Peyer's patch (tissue), 4 donors: ENCODE results near the gene HPX. TPM values are rescaled to one million over a fixed set of nuclear protein-coding genes. Genes with fewer than 3 reads are reported as not detected.

Source experiments
- DNase-seq, 3 donors: peaks; one replicate each; pipeline ENCODE4 v3.0.0-alpha.2; 2017 to 2019
- H3K27ac ChIP-seq, 4 donors: fragments of 200-600 bp; sonication (generic); one replicate each; pipeline ENCODE4 v1.5.1; 2016 to 2019
- H3K27me3 ChIP-seq, 2 donors: fragments of 200-600 bp; sonication (generic); one replicate each; pipeline ENCODE4 v1.5.1; 2019
- H3K36me3 ChIP-seq, 3 donors: fragments of 200-600 bp; sonication (generic); one replicate each; pipeline ENCODE4 v1.5.1; 2016 to 2019
- H3K4me1 ChIP-seq, 4 donors: fragments of 200-600 bp; sonication (generic); one replicate each; pipeline ENCODE4 v1.5.1; 2016 to 2019
- H3K4me3 ChIP-seq, 4 donors: fragments of 200-600 bp; sonication (generic); 1 replicate in 3 of 4; 2 replicates in 1 of 4; pipeline ENCODE4 v1.5.1; 2016 to 2019; ENCODE audit warnings: mild to moderate bottlenecking in 1 of 4
- H3K9me3 ChIP-seq, 4 donors: fragments of 200-600 bp; sonication (generic); one replicate each; pipeline ENCODE4 v1.5.1; 2016 to 2019; ENCODE audit warnings: mild to moderate bottlenecking in 1 of 4
- POLR2A ChIP-seq, 2 donors: fragments of 450-650 bp; IDR thresholded peaks; one replicate each; pipeline ENCODE4 v1.5.1; 2017; ENCODE audit warnings: antibody characterized with exemption in 2 of 2, mild to moderate bottlenecking in 2 of 2, moderate library complexity in 2 of 2
- total RNA-seq, 4 donors: library from RNA; depleted of rRNA; stranded (reverse); fragments of >200 nt; gene quantifications; one replicate each; pipeline ENCODE4 v1.1.0, GENCODE V29; 2016
- TF ChIP-seq, protein P1 (sequence below), 6 experiments: fragments of 450-650 bp in 4 of 6; fragments of 200-600 bp in 2 of 6; sonication (generic) in 1 of 6; IDR thresholded peaks; one replicate each; pipeline ENCODE4 v1.5.1; 2017 to 2019; ENCODE audit warnings: antibody characterized with exemption in 6 of 6, mild to moderate bottlenecking in 3 of 6, moderate library complexity in 1 of 6

The HPX gene
- total RNA-seq, 4 donors from 2014 or later, result 2.2 to 10.1 (median 5.3) TPM; not detected in 1

DNA sequence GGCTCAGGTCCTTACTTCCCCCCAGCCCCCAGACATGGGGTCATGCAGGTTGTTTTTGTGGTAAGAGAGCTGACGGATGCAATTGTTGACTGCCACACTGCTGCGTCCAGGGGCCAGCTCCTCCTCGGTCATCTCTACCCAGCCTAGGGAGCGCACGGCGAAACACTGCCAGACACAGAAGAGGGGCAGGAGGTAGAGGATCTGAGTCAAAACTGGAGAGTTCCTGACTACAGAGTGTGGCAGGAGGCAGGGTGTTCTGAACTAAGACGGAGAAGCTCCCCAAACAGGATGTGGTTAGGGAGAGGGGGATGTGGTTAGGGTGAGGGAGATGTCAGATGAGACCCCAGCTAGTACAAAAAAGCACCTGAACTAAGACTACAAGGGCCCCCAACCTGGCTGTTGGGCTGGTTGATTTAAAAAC lies 38.2 kb downstream of the HPX start:
- DNase-seq, result peak in 2 of 3 donors; percentile 92 to 93
- no peak for TF ChIP-seq POLR2A (IDR thresholded peaks at IDR 0.05)
- TF ChIP-seq, protein P1, sequence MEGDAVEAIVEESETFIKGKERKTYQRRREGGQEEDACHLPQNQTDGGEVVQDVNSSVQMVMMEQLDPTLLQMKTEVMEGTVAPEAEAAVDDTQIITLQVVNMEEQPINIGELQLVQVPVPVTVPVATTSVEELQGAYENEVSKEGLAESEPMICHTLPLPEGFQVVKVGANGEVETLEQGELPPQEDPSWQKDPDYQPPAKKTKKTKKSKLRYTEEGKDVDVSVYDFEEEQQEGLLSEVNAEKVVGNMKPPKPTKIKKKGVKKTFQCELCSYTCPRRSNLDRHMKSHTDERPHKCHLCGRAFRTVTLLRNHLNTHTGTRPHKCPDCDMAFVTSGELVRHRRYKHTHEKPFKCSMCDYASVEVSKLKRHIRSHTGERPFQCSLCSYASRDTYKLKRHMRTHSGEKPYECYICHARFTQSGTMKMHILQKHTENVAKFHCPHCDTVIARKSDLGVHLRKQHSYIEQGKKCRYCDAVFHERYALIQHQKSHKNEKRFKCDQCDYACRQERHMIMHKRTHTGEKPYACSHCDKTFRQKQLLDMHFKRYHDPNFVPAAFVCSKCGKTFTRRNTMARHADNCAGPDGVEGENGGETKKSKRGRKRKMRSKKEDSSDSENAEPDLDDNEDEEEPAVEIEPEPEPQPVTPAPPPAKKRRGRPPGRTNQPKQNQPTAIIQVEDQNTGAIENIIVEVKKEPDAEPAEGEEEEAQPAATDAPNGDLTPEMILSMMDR (IDR thresholded peaks at IDR 0.05), result no peak
- no peaks in the 10 kb centered on the region for H3K9me3 ChIP-seq
- H3K27me3 ChIP-seq, result no peaks in the 10 kb centered on the region
- H3K4me1 ChIP-seq, result peaks cover 0 to 35% (median 14%) of the 10 kb centered on the region in 4 donors
- no peaks in the 10 kb centered on the region for H3K36me3 ChIP-seq
- peak overlapping the region in 2 of 4 donors; percentile 16 to 32 for H3K4me3 ChIP-seq
- peak overlapping the region; percentile 51 to 82 (median 72) for H3K27ac ChIP-seq

DNA sequence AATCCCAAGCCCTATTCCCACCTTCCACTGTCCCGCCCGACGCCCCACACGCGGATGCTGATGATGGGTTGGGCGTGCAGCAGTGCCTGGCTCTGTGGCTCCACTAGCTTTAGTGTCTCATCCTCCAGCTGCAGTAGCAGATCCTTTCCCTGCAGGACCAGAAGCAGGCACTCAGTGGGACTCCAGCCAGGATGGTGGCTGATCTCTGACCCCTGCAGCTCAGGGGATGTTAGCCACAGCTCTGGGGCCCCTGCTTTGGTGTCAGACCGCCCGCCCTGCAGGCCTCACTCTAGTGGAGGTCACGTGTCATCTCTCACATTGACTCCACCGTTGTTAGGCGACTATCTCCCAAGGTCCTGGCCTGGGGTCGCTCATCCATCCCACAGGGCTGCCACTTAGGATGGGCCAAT lies 38.7 kb downstream of the HPX start:
- no peaks in the 10 kb centered on the region for H3K9me3 ChIP-seq
- H3K27me3 ChIP-seq, result no peaks in the 10 kb centered on the region
- H3K27ac ChIP-seq, result peak overlapping the region; percentile 51 to 82 (median 66)
- DNase-seq, result peak in 2 of 3 donors; percentile 51 to 56
- H3K4me3 ChIP-seq, result peak overlapping the region in 2 of 4 donors; percentile 16 to 32
- no peaks in the 10 kb centered on the region for H3K36me3 ChIP-seq
- TF ChIP-seq, protein P1 (IDR thresholded peaks at IDR 0.05), result no peak
- TF ChIP-seq POLR2A (IDR thresholded peaks at IDR 0.05), result no peak
- peaks cover 0 to 35% (median 14%) of the 10 kb centered on the region in 4 donors for H3K4me1 ChIP-seq

DNA sequence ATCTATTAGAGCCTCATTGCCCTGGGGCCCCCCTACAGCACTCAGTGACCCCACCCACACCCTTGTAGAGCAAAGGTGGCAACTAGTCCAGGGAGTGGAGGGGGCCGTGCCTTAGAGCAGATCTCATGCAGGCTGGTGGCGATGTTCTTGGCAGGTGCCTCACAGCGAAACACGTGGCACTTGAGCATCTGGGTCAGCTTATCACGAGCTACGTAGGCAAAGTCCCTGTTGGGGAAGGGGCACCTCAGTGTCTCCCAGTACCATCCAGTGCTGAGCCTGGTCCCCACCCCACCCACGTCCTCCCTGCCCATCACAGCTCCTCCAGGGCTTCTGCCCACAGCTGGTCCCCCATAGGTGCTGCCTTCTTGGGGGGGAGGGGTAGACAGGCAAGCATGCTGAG lies 39.3 kb downstream of the HPX start:
- peak in 1 of 3 donors; percentile 44 for DNase-seq
- Histone ChIP-seq H3K36me3 (no peaks in the 10 kb centered on the region), H3K27me3 (no peaks in the 10 kb centered on the region), H3K4me1 (peaks cover 0 to 35% (median 14%) of the 10 kb centered on the region in 4 donors), H3K9me3 (no peaks in the 10 kb centered on the region), H3K4me3 (no peak overlapping the region), H3K27ac (peak overlapping the region in 3 of 4 donors; percentile 61 to 82 (median 72))
- TF ChIP-seq, protein P1 (IDR thresholded peaks at IDR 0.05), result no peak
- no peak for TF ChIP-seq POLR2A (IDR thresholded peaks at IDR 0.05)

DNA sequence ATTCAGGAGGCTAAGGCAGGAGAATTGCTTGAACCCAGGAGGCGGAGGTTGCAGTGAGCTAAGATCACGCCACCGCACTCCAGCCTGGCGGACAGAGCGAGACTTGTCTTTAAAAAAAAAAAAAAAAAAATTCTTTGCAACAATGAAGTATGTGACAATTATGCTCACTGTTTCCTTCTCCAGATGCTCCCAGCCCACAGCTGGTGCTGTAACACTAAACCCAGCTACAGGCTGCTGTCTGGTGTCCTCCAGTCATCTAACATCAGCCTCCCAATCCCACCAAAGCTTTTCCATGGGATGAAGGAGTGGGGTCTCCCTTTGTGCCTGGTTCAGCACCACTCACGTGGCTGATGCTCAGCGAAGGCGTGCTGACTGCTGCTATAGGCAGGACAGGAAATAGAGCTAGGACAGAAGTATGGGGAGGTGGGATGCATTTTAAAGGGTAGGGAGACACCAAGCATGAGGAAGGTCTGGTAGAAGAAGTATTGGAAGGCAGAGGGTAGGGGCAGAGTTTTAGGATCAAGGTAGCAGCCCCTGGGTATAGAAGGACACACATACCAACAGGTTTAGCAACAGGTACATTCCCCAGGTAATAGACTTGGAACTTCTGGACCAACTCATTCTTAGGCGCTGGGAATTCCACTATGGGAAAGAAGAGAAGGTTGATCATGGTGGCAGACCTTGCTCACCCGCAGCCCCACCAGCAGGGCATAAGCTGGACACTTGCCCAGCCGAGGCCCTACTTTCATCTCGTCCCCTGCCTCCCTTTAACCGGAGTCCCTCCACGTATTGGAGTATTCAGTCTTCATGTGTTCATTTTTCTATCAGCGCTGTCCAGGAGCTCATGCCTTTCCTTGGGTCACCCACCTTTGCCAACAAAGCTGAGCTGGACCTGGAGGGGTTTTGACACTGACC lies 40.1 kb downstream of the HPX start:
- DNase-seq, result no peak
- H3K27ac ChIP-seq, result peak overlapping the region in 2 of 4 donors; percentile 72 to 82
- H3K27me3 ChIP-seq, result no peaks in the 10 kb centered on the region
- TF ChIP-seq POLR2A (IDR thresholded peaks at IDR 0.05), result no peak
- TF ChIP-seq, protein P1 (IDR thresholded peaks at IDR 0.05), result no peak
- no peak overlapping the region for H3K4me3 ChIP-seq
- H3K4me1 ChIP-seq, result peaks cover 0 to 35% (median 12%) of the 10 kb centered on the region in 4 donors
- no peaks in the 10 kb centered on the region for H3K9me3 ChIP-seq
- H3K36me3 ChIP-seq, result no peaks in the 10 kb centered on the region

DNA sequence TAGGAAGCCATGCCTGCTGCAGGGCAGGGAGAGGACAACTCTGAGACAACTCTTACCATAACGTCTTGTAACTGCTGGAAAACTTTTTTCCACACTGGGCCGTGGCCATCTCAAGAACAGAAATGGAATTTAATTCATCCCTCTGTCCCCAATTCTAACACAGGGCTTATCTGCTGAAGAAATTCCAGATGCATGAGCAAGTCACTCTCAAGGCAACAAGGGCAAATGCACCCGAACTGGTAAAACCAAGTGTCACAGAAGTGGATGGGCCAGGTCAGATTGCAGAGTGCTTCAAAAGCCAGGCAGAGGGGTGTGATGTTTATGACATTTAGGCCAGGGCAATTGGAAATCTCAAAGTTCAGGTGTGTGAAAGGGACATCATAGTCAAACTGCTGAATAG lies 43.2 kb downstream of the HPX start:
- Histone ChIP-seq H3K27ac (no peak overlapping the region), H3K27me3 (no peaks in the 10 kb centered on the region), H3K36me3 (peaks cover 0 to 8% (median 0%) of the 10 kb centered on the region in 3 donors), H3K9me3 (no peaks in the 10 kb centered on the region), H3K4me3 (no peak overlapping the region), H3K4me1 (peaks cover 0 to 13% (median 2%) of the 10 kb centered on the region in 4 donors)
- DNase-seq, result no peak
- TF ChIP-seq, protein P1 (IDR thresholded peaks at IDR 0.05), result no peak
- TF ChIP-seq POLR2A (IDR thresholded peaks at IDR 0.05), result no peak
